DND-41 (cell line): Measurements from ENCODE around the gene KATNAL2.
A peak's percentile ranks its signal among the peaks of the same experiment; 100 is the strongest.

Experiments used
- ATAC-seq: fragments of 200-7000 bp; cut with Tn5 transposase; 3 replicates; pipeline ENCODE4 v1.9.1; 2021; ENCODE audit warnings: low read depth; ENCODE audit not compliant: insufficient read depth
- DNase-seq: peaks from one replicate; pipeline ENCODE4 v3.0.0-alpha.2; 2020
- H2AFZ ChIP-seq: 2 replicates; pipeline ENCODE4 v1.6.0; 2012; ENCODE audit warnings: low read depth, low read length
- H3K27ac ChIP-seq: 2 replicates; pipeline ENCODE4 v1.5.1; 2012; ENCODE audit warnings: low read length, inconsistent platforms
- H3K27me3 ChIP-seq: fragments of 200-600 bp; sonication (generic); 2 replicates; pipeline ENCODE4 v1.6.0; 2012; ENCODE audit warnings: low read length, mild to moderate bottlenecking, inconsistent platforms; ENCODE audit not compliant: insufficient read depth, poor library complexity
- H3K36me3 ChIP-seq: 2 replicates; pipeline ENCODE4 v1.5.1; 2012; ENCODE audit warnings: low read length, inconsistent platforms; ENCODE audit not compliant: insufficient read depth
- H3K4me1 ChIP-seq: 2 replicates; pipeline ENCODE4 v1.5.1; 2012; ENCODE audit warnings: mild to moderate bottlenecking, low read length; ENCODE audit not compliant: insufficient read depth
- H3K4me2 ChIP-seq: 2 replicates; pipeline ENCODE4 v1.6.0; 2012; ENCODE audit warnings: mild to moderate bottlenecking, moderate library complexity, low read length, inconsistent platforms; ENCODE audit not compliant: insufficient read depth
- H3K4me3 ChIP-seq, 2 experiments: fragments of 200-600 bp in 1 of 2; shearing (Covaris generic) in 1 of 2; 2 replicates each; pipeline ENCODE4 v1.5.1; 2012 to 2016; ENCODE audit warnings: inconsistent platforms in 2 of 2, low read length in 2 of 2, mild to moderate bottlenecking in 2 of 2, low read depth in 1 of 2, moderate library complexity in 1 of 2
- H3K79me2 ChIP-seq: 2 replicates; pipeline ENCODE4 v1.6.0; 2012; ENCODE audit warnings: low read length, inconsistent platforms; ENCODE audit not compliant: insufficient read depth
- H3K9ac ChIP-seq: 2 replicates; pipeline ENCODE4 v1.6.0; 2012; ENCODE audit warnings: low read depth, mild to moderate bottlenecking, inconsistent platforms, low read length, moderate library complexity
- H3K9me3 ChIP-seq: 2 replicates; pipeline ENCODE4 v1.5.1; 2012; ENCODE audit warnings: low read length, moderate library complexity, mild to moderate bottlenecking, inconsistent platforms; ENCODE audit not compliant: insufficient read depth, severe bottlenecking
- H4K20me1 ChIP-seq: 2 replicates; pipeline ENCODE4 v1.6.0; 2012; ENCODE audit warnings: low read length; ENCODE audit not compliant: insufficient read depth
- EZH2 ChIP-seq: IDR thresholded peaks from 3 replicates; pipeline ENCODE4 v1.6.1; 2012; ENCODE audit warnings: borderline replicate concordance, low read depth, mild to moderate bottlenecking, moderate library complexity, low read length, inconsistent platforms; ENCODE audit not compliant: severe bottlenecking
- TF ChIP-seq, protein P1 (sequence below): IDR thresholded peaks from 2 replicates; pipeline ENCODE4 v1.5.1; 2012; ENCODE audit warnings: borderline replicate concordance, low read length, moderate library complexity, mild to moderate bottlenecking; ENCODE audit not compliant: poor library complexity, severe bottlenecking; ENCODE audit errors: extremely low read depth

Gene KATNAL2

DNA sequence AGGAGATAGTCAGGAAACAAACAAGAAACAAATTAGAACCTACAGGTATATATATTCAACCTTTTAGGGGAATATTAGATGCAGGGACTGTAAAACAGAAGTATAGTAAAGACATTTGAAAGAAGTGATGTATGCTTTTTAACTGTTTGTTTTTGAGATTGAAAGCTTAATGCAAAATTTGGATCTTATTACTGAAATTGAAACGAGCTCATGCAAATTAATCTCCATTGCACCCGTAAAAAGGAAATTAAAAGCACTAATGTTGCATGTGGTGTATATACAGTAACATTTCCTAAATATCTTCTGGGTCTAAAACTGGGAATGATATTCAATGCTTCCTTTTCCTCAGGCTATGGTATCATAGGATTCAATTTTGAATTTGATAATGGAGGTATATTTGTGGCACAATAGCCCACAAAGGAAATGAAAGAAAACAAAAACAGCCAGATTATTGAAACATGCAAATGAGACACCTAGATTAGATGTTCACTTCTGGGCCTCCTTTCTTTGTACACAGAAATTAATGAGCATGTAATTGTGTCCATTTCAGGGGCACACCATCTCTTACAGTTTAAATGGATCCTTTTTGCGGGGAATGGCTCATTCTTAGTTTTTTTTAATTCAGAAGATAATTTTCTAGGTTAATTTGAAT lies 119.7 kb downstream of the KATNAL2 start:
- H3K4me1 ChIP-seq = no peaks in the 10 kb centered on the region
- H3K36me3 ChIP-seq = no peaks in the 10 kb centered on the region
- H2AFZ ChIP-seq = no peak overlapping the region
- no peaks in the 10 kb centered on the region for H4K20me1 ChIP-seq
- DNase-seq (no peak), ATAC-seq (no peak)
- no peak for TF ChIP-seq EZH2
- TF ChIP-seq, protein P1, sequence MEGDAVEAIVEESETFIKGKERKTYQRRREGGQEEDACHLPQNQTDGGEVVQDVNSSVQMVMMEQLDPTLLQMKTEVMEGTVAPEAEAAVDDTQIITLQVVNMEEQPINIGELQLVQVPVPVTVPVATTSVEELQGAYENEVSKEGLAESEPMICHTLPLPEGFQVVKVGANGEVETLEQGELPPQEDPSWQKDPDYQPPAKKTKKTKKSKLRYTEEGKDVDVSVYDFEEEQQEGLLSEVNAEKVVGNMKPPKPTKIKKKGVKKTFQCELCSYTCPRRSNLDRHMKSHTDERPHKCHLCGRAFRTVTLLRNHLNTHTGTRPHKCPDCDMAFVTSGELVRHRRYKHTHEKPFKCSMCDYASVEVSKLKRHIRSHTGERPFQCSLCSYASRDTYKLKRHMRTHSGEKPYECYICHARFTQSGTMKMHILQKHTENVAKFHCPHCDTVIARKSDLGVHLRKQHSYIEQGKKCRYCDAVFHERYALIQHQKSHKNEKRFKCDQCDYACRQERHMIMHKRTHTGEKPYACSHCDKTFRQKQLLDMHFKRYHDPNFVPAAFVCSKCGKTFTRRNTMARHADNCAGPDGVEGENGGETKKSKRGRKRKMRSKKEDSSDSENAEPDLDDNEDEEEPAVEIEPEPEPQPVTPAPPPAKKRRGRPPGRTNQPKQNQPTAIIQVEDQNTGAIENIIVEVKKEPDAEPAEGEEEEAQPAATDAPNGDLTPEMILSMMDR = no peak
- no peak overlapping the region for H3K4me2 ChIP-seq
- H3K9me3 ChIP-seq = no peaks in the 10 kb centered on the region
- no peak overlapping the region for H3K27ac ChIP-seq
- H3K27me3 ChIP-seq = peaks cover 7% of the 10 kb centered on the region
- H3K9ac ChIP-seq = no peak overlapping the region
- H3K4me3 ChIP-seq = no peak overlapping the region
- H3K79me2 ChIP-seq = no peaks in the 10 kb centered on the region

DNA sequence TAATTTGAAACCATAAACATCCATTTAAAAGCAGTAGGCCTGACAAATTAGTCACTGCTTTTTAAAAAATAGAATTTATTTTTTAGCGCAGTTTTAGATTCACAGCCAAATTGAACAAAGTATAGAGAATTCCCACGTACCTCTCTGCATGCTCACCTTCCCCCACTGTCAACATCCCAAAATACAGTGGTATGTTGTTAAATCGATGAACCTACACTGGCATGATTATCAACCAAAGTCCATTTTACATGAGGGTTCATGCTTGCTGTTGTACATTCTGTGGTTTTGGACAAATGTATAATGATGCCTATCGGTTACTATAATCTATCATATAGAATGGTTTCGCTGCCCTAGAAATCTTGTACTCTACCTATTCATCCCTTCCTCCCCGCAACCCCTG lies 123.6 kb downstream of the KATNAL2 start:
- DNase-seq (no peak), ATAC-seq (no peak)

DNA sequence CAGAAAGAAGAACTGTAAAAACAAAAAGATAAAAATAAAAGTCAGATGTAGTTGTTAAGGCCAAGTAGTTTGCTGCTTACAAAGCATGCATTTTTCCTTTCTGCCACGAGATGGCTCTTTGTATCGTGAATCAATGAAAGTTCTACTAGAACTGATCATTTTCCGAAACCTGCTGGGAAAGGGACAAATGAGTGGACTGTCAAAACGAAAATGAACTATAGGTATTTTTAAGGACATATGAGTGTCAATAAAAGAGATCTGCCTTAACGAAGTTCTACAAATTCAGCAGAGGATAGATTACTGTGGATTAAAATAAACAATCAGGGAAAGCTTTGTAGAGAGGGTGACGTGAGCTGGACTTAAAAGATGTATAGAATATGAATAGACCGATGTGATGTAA lies 133.1 kb downstream of the KATNAL2 start:
- ATAC-seq (no peak), DNase-seq (peak; percentile 16)
- H3K4me2 ChIP-seq = no peak overlapping the region
- no peaks in the 10 kb centered on the region for H3K4me1 ChIP-seq
- H3K36me3 ChIP-seq = no peaks in the 10 kb centered on the region
- H4K20me1 ChIP-seq = no peaks in the 10 kb centered on the region
- H3K79me2 ChIP-seq = no peaks in the 10 kb centered on the region
- no peak overlapping the region for H3K27ac ChIP-seq
- H3K4me3 ChIP-seq = no peak overlapping the region
- H3K27me3 ChIP-seq = peaks cover 9% of the 10 kb centered on the region
- TF ChIP-seq, protein P1 = peak; percentile 79
- TF ChIP-seq EZH2 = no peak
- H3K9ac ChIP-seq = no peak overlapping the region
- H2AFZ ChIP-seq = no peak overlapping the region
- no peaks in the 10 kb centered on the region for H3K9me3 ChIP-seq

More for the DNA sequence above, 123.6 kb downstream of the KATNAL2 start:
- no peak overlapping the region for H3K4me2 ChIP-seq
- H4K20me1 ChIP-seq = no peaks in the 10 kb centered on the region
- no peak overlapping the region for H3K9ac ChIP-seq
- H3K9me3 ChIP-seq = no peaks in the 10 kb centered on the region
- no peak overlapping the region for H3K4me3 ChIP-seq
- H3K79me2 ChIP-seq = no peaks in the 10 kb centered on the region
- no peak overlapping the region for H3K27ac ChIP-seq
- no peaks in the 10 kb centered on the region for H3K4me1 ChIP-seq
- H3K27me3 ChIP-seq = peaks cover 5% of the 10 kb centered on the region
- no peak overlapping the region for H2AFZ ChIP-seq
- H3K36me3 ChIP-seq = no peaks in the 10 kb centered on the region
- no peak for TF ChIP-seq EZH2
- TF ChIP-seq, protein P1 = no peak
